ENCODE data around the gene MMP17. TPM values are rescaled to one million over a fixed set of nuclear protein-coding genes. Genes with fewer than 3 reads are reported as not detected.
A peak's percentile ranks its signal among the peaks of the same experiment; 100 is the strongest.

MMP17 gene
- total RNA-seq, 6 donors from 2014 or later = 3.1 to 7.1 (median 5.9) TPM

DNA sequence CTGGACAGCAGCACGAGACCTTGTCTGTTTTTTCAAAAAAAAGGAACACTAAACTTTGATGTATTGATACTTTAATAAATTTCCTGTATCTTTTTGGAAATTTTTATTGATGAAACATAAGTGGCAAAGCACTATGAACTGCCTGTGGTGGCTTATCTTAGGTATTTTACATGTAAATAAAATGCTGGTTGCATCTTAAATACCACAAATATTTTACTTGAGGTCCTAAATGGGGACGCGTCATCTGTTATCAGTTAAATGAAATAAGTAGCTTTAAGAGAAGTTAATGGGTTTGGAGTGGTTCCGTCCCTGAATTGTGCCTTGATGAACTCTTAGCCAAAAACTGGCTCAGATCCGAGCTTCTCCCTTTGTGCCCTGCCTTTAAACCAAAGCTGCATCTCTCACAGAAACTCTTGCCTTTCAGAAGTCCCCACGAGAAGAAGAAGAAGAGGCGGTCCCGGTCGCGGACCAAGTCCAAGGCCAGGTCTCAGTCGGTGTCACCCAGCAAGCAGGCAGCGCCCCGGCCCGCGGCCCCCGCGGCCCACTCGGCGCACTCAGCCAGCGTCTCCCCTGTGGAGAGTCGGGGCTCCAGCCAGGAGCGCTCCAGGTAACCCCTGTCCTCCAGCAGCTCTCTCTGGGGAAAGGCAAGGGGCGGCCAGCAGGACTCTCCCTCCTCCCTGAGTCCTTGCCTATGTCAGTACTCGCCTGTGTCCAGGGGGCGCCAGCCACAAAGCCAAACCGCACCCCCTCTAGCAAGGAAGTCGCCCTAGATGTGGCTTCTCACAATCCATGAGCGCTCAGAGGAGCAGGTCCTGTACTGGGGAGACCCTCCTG lies 31.2 kb upstream of the MMP17 start:
- no peak for TF ChIP-seq EP300 (IDR thresholded peaks at IDR 0.05)
- TF ChIP-seq POLR2AphosphoS5 (IDR thresholded peaks at IDR 0.05) = no peak
- TF ChIP-seq POLR2A (IDR thresholded peaks at IDR 0.05) = no peak
- TF ChIP-seq, protein P1, sequence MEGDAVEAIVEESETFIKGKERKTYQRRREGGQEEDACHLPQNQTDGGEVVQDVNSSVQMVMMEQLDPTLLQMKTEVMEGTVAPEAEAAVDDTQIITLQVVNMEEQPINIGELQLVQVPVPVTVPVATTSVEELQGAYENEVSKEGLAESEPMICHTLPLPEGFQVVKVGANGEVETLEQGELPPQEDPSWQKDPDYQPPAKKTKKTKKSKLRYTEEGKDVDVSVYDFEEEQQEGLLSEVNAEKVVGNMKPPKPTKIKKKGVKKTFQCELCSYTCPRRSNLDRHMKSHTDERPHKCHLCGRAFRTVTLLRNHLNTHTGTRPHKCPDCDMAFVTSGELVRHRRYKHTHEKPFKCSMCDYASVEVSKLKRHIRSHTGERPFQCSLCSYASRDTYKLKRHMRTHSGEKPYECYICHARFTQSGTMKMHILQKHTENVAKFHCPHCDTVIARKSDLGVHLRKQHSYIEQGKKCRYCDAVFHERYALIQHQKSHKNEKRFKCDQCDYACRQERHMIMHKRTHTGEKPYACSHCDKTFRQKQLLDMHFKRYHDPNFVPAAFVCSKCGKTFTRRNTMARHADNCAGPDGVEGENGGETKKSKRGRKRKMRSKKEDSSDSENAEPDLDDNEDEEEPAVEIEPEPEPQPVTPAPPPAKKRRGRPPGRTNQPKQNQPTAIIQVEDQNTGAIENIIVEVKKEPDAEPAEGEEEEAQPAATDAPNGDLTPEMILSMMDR (IDR thresholded peaks at IDR 0.05) = no peak
- Histone ChIP-seq H3K9me3 (no peaks in the 10 kb centered on the region), H3K4me1 (peaks cover 3 to 14% (median 9%) of the 10 kb centered on the region in 4 donors), H3K4me3 (no peak overlapping the region), H3K27ac (no peak overlapping the region), H3K36me3 (peaks cover 9 to 79% (median 52%) of the 10 kb centered on the region in 4 donors), H3K27me3 (no peaks in the 10 kb centered on the region)
- 88 to 89% methylated on average over 12 to 27 of the region's 28 CpGs for WGBS, 2 donors
- ATAC-seq (ENCODE audit: low FRiP score in 2 of 2) = no peak
- DNase-seq = peak in 1 of 2 donors; percentile 83

DNA sequence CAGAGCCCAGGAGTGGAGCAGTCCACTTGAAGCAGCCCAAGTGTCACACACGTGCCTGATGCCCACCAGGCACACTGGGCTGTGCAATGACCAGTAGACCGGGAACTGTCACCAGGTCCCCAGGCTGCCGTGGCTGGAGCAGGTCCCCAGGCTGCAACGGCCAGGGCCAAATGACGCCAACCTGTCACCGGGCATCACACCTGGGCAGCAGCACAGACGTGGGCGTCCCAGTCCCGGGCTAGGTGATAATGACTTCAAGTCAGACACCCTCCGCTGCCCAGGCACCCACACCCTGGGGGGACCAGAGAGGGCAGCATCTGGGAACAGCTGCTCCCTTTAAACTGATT lies 30.6 kb upstream of the MMP17 start:
- peak in 1 of 2 donors; percentile 69 for DNase-seq
- Histone ChIP-seq H3K4me1 (peaks cover 3 to 14% (median 9%) of the 10 kb centered on the region in 4 donors), H3K9me3 (no peaks in the 10 kb centered on the region), H3K36me3 (peaks cover 9 to 79% (median 54%) of the 10 kb centered on the region in 4 donors), H3K4me3 (no peak overlapping the region), H3K27me3 (no peaks in the 10 kb centered on the region), H3K27ac (no peak overlapping the region)
- TF ChIP-seq, protein P1 (IDR thresholded peaks at IDR 0.05) = no peak
- TF ChIP-seq POLR2A (IDR thresholded peaks at IDR 0.05) (no peak), EP300 (IDR thresholded peaks at IDR 0.05) (no peak), POLR2AphosphoS5 (IDR thresholded peaks at IDR 0.05) (no peak)
- WGBS, 2 donors = 88 to 97% methylated on average over 5 to 6 of the region's 10 CpGs
- ATAC-seq (ENCODE audit: low FRiP score in 2 of 2) = no peak

DNA sequence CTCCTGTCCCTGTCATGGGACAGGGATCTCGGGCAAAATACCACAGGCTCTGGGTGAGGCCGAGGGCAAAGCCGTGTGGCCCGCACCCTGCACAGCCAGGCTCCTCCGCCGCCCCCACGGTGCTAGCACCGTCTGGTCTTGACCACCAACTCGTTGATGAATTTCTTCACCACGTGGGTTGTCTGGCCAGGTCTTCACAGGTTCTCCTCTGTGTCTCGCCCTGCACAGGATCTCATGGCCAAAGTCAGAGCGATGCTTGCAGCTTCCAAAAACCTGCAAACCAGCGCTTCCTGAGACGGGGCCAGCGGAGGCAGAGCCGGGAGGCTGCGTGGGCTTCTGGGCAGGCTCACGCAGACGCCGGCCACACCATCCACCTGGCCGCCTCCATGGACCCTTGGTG lies 29.0 kb upstream of the MMP17 start:
- DNase-seq (peak in 1 of 2 donors; percentile 68), ATAC-seq (ENCODE audit: low FRiP score in 2 of 2) (no peak)
- Histone ChIP-seq H3K4me1 (peaks cover 3 to 20% (median 15%) of the 10 kb centered on the region in 4 donors), H3K27me3 (no peaks in the 10 kb centered on the region), H3K36me3 (peaks cover 9 to 69% (median 49%) of the 10 kb centered on the region in 4 donors), H3K9me3 (no peaks in the 10 kb centered on the region), H3K4me3 (no peak overlapping the region), H3K27ac (no peak overlapping the region)
- WGBS, 2 donors = 92 to 95% methylated on average over 21 of the region's 21 CpGs
- TF ChIP-seq EP300 (IDR thresholded peaks at IDR 0.05) (no peak), POLR2AphosphoS5 (IDR thresholded peaks at IDR 0.05) (no peak), POLR2A (IDR thresholded peaks at IDR 0.05) (no peak)
- TF ChIP-seq, protein P1 (IDR thresholded peaks at IDR 0.05) = no peak

DNA sequence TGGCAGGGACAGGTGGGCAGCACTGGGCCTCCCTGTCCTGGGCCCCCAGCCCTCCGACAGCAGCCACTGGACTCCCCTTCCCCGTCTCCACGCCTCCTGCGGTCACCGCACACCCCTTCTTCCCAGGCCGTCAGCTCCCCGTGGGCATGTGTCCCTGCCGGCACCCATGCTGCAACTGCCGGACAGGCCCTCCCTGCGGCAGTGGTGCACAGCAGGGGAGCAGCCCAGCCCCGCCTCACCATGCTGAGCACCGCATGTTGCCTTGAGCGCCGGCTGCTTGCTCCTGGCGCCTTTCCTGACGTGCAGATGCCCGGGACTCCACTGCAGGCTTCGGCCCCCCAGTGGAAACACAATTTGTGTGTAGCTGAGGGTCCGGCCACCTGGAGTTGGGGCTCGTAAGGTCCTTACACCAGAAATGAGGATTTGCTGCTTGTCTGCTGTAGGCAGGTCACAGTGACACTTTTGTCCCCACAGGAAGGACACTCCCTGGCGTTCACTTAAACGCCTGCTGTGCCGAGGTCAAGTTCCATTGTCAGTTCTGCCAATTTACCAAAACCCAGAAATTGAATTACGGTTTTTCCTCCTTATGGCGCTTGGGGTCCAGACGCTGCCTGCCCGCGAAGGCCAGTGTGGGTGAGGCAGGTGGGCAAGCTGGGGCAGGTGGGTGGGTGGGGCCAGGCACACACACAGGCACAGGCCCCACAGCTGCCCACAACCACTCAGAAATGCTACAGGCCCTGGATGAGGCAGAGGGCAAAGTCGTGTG lies 28.2 kb upstream of the MMP17 start:
- H3K27ac ChIP-seq = no peak overlapping the region

More for the DNA sequence above, 28.2 kb upstream of the MMP17 start:
- ATAC-seq (ENCODE audit: low FRiP score in 2 of 2) (no peak), DNase-seq (peak in 1 of 2 donors; percentile 76)
- H3K4me1 ChIP-seq = peaks cover 3 to 23% (median 16%) of the 10 kb centered on the region in 4 donors
- TF ChIP-seq POLR2A (IDR thresholded peaks at IDR 0.05) = no peak
- TF ChIP-seq, protein P1 (IDR thresholded peaks at IDR 0.05) = no peak
- no peak for TF ChIP-seq EP300 (IDR thresholded peaks at IDR 0.05)
- no peak for TF ChIP-seq POLR2AphosphoS5 (IDR thresholded peaks at IDR 0.05)
- 92 to 94% methylated on average over 23 to 29 of the region's 29 CpGs for WGBS, 2 donors
- no peaks in the 10 kb centered on the region for H3K27me3 ChIP-seq
- no peak overlapping the region for H3K4me3 ChIP-seq
- peaks cover 9 to 61% (median 48%) of the 10 kb centered on the region in 4 donors for H3K36me3 ChIP-seq
- H3K9me3 ChIP-seq = no peaks in the 10 kb centered on the region
